Vagina (tissue), 2 donors: ENCODE results near the gene ZBTB25.

Experiments used
- POLR2AphosphoS5 ChIP-seq, 2 donors: sonication (generic); formaldehyde crosslinking; IDR thresholded peaks; one replicate each; pipeline ENCODE4 v1.9.0; 2017; ENCODE audit warnings: antibody characterized with exemption in 2 of 2, mild to moderate bottlenecking in 2 of 2, low read depth in 1 of 2; ENCODE audit not compliant: insufficient read depth in 1 of 2
- TF ChIP-seq, protein P1 (sequence below), 3 experiments: fragments of 450-650 bp in 2 of 3; fragments of 200-600 bp in 1 of 3; sonication (generic) in 1 of 3; IDR thresholded peaks; one replicate each; pipeline ENCODE4 v1.5.1; 2017 to 2019; ENCODE audit warnings: antibody characterized with exemption in 3 of 3, mild to moderate bottlenecking in 2 of 3, moderate library complexity in 2 of 3

DNA sequence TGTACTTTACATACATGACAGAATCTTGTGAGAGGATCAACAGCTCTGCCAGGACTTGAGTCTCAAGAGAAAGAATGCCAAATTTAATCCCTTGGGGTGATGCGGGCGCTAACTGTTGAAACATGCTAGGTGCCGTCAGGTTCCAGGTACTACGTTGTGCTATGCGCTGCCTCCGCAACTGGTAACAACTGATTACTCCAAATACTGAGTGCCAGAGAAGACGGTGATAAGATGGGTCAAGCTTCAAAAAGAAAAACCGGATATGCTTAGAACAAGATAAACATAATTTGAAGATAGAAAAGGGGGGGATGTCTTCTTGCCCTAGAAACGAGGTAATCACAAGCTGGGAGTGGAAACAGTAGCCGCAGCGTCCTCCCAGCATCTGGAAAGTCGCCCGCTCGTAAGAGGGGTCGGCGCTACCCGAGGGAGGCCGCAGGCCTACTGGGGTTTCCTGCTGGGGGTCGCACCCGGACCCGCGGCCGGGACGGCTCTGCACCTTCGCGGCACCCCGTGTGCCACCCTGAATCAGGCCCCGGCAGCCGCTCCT is 678 bp downstream of the ZBTB25 start:
- TF ChIP-seq, protein P1, sequence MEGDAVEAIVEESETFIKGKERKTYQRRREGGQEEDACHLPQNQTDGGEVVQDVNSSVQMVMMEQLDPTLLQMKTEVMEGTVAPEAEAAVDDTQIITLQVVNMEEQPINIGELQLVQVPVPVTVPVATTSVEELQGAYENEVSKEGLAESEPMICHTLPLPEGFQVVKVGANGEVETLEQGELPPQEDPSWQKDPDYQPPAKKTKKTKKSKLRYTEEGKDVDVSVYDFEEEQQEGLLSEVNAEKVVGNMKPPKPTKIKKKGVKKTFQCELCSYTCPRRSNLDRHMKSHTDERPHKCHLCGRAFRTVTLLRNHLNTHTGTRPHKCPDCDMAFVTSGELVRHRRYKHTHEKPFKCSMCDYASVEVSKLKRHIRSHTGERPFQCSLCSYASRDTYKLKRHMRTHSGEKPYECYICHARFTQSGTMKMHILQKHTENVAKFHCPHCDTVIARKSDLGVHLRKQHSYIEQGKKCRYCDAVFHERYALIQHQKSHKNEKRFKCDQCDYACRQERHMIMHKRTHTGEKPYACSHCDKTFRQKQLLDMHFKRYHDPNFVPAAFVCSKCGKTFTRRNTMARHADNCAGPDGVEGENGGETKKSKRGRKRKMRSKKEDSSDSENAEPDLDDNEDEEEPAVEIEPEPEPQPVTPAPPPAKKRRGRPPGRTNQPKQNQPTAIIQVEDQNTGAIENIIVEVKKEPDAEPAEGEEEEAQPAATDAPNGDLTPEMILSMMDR (IDR thresholded peaks at IDR 0.05), result no peak
- TF ChIP-seq POLR2AphosphoS5 (IDR thresholded peaks at IDR 0.05; ENCODE audit: insufficient read depth in 1 of 2, low read depth in 1 of 2), result no peak
